ENCODE measurements around the gene CD300C.

- TF ChIP-seq, protein P1, sequence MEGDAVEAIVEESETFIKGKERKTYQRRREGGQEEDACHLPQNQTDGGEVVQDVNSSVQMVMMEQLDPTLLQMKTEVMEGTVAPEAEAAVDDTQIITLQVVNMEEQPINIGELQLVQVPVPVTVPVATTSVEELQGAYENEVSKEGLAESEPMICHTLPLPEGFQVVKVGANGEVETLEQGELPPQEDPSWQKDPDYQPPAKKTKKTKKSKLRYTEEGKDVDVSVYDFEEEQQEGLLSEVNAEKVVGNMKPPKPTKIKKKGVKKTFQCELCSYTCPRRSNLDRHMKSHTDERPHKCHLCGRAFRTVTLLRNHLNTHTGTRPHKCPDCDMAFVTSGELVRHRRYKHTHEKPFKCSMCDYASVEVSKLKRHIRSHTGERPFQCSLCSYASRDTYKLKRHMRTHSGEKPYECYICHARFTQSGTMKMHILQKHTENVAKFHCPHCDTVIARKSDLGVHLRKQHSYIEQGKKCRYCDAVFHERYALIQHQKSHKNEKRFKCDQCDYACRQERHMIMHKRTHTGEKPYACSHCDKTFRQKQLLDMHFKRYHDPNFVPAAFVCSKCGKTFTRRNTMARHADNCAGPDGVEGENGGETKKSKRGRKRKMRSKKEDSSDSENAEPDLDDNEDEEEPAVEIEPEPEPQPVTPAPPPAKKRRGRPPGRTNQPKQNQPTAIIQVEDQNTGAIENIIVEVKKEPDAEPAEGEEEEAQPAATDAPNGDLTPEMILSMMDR (IDR thresholded peaks at IDR 0.05) = no peak
- TF ChIP-seq POLR2AphosphoS5 (IDR thresholded peaks at IDR 0.05) = no peak
- no peak for TF ChIP-seq POLR2A (IDR thresholded peaks at IDR 0.05)
- no peak for TF ChIP-seq EP300 (IDR thresholded peaks at IDR 0.05)
Measured at GRCh38 chr17:74545843-74546230, at the start of gene CD300C.
